Measurements from ENCODE around the gene CHFR.
"Not testable (repeated sequence)": the region's sequence is repeated elsewhere in the genome, so short reads cannot be mapped to it uniquely, and the experiment has no call there.

CHFR gene

DNA sequence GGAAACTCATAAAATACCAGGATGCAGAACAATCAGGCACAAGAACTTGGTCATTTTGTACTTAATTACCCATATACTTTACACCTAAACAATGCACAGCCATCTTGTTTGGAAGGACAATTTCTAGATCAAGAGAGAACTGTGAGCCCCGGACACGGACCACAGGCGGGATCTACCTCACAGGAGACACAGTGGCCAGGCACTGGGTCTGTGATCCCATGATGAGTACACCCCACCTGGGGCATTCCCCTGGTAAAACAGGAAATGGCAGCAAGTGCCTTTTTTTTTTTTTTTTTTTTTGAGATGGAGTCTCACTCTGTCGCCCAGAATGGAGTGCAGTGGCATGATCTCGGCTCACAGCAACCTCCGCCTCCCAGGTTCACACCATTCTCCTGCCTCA is 74.0 kb downstream of the CHFR start:
- TF ChIP-seq CTCF (IDR thresholded peaks at IDR 0.05; ENCODE audit: extremely low read depth, insufficient read depth, missing control alignments): no peak
- in situ Hi-C loops (cut with MboI; ENCODE audit: low pct_unique_long_range_greater_than_20kb, low sequenced_read_pairs, unreplicated experiment): no loop called here

GRCh38 chr12:132812631-132813305 is 74.6 kb downstream of the CHFR start:
- no peak for TF ChIP-seq CTCF (IDR thresholded peaks at IDR 0.05; ENCODE audit: extremely low read depth, insufficient read depth, missing control alignments)
- no peak for DNase-seq (ENCODE audit: low spot score)
- in situ Hi-C loops (cut with MboI; ENCODE audit: low pct_unique_long_range_greater_than_20kb, low sequenced_read_pairs, unreplicated experiment): no loop called here

More for the DNA sequence above, 74.0 kb downstream of the CHFR start:
- DNase-seq (ENCODE audit: low spot score): no peak

DNA sequence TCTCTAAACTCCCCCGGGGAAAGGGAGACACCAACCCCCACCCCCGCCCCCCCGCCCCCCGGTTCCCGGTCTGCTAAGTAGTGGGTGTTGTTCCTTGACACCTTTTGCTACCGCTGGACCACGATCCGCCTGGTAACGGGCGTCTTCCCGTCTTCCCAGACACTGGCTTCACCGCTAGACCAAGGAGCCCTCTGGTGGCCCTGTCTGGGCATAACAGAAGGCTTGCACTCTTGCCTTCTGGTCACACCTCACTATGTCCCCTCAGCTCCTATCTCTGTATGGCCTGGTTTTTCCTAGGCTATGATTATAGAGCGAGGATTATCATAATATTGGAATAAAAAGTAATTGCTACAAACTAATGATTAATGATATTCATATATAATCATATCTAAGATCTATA is 78.0 kb downstream of the CHFR start:
- DNase-seq (ENCODE audit: low spot score); in situ Hi-C loops (cut with MboI; ENCODE audit: low pct_unique_long_range_greater_than_20kb, low sequenced_read_pairs, unreplicated experiment): not testable (repeated sequence)
- TF ChIP-seq CTCF (IDR thresholded peaks at IDR 0.05; ENCODE audit: extremely low read depth, insufficient read depth, missing control alignments): peak; percentile 61

GRCh38 chr12:132807295-132808092 is 79.9 kb downstream of the CHFR start:
- in situ Hi-C loops (cut with MboI; ENCODE audit: low pct_unique_long_range_greater_than_20kb, low sequenced_read_pairs, unreplicated experiment): no loop called here
- TF ChIP-seq CTCF (IDR thresholded peaks at IDR 0.05; ENCODE audit: extremely low read depth, insufficient read depth, missing control alignments): no peak
- DNase-seq (ENCODE audit: low spot score): no peak

GRCh38 chr12:132806857-132807256 is 80.5 kb downstream of the CHFR start:
- DNase-seq (ENCODE audit: low spot score): no peak
- in situ Hi-C loops (cut with MboI; ENCODE audit: low pct_unique_long_range_greater_than_20kb, low sequenced_read_pairs, unreplicated experiment): no loop called here
- no peak for TF ChIP-seq CTCF (IDR thresholded peaks at IDR 0.05; ENCODE audit: extremely low read depth, insufficient read depth, missing control alignments)

DNA sequence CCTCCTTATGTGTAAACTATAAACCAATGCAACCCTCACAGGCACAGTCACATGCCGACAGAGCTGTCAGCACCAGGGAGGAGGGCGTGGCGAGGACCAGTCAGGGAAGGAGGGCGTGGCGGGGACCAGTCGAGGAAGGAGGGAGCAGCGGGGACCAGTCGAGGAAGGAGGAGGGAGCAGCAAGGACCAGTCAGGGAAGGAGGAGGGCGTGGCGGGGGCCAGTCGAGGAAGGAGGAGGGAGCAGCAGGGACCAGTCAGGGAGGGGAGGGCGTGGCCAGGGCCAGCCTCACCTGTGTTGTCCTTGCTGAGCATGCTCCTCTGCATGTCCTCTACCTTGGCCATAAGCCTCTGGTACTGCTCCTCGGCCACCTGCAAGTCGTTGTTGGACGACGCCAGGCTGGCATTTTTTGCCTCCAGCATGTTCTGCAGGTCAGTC is 83.0 kb downstream of the CHFR start:
- in situ Hi-C loops (cut with MboI; ENCODE audit: low pct_unique_long_range_greater_than_20kb, low sequenced_read_pairs, unreplicated experiment): no loop called here
- no peak for TF ChIP-seq CTCF (IDR thresholded peaks at IDR 0.05; ENCODE audit: extremely low read depth, insufficient read depth, missing control alignments)
- DNase-seq (ENCODE audit: low spot score): no peak

Measured in GM13977 (cell line).